GM21825 (cell line): ENCODE measurements around the gene CYP3A5.
"Not testable (repeated sequence)": the region's sequence is repeated elsewhere in the genome, so short reads cannot be mapped to it uniquely, and the experiment has no call there.

ENCODE experiments used
- ATAC-seq: cut with Tn5 transposase; IDR thresholded peaks from one replicate; pipeline ENCODE4 v1.9.1; 2021; ENCODE audit warnings: mild to moderate bottlenecking, moderate library complexity; ENCODE audit not compliant: unreplicated experiment

The CYP3A5 gene

GRCh38 chr7:99685871-99686608 lies 6.2 kb upstream of the CYP3A5 start:
- not testable (repeated sequence) for ATAC-seq

- no peak for ATAC-seq
Measured at GRCh38 chr7:99685129-99685758, 5.4 kb upstream of the CYP3A5 start.

- no peak for ATAC-seq
Measured at GRCh38 chr7:99679032-99679399, 780 bp downstream of the CYP3A5 start.

- no peak for ATAC-seq
Measured at GRCh38 chr7:99677648-99678045, 2.1 kb downstream of the CYP3A5 start.

GRCh38 chr7:99677013-99677647 lies 2.7 kb downstream of the CYP3A5 start:
- ATAC-seq, result no peak

- ATAC-seq, result no peak
Measured at GRCh38 chr7:99674995-99675742, 4.6 kb downstream of the CYP3A5 start.

GRCh38 chr7:99672573-99672972 lies 7.2 kb downstream of the CYP3A5 start:
- no peak for ATAC-seq

- no peak for ATAC-seq
Measured at GRCh38 chr7:99669782-99670181, 10.0 kb downstream of the CYP3A5 start.

- ATAC-seq, result no peak
Measured at GRCh38 chr7:99668541-99668940, 11.3 kb downstream of the CYP3A5 start.

- ATAC-seq, result no peak
Measured at GRCh38 chr7:99667179-99667578, 12.6 kb downstream of the CYP3A5 start.

- no peak for ATAC-seq
Measured at GRCh38 chr7:99666013-99666395, 13.8 kb downstream of the CYP3A5 start.

- ATAC-seq, result no peak
Measured at GRCh38 chr7:99665312-99666012, 14.3 kb downstream of the CYP3A5 start.

- not testable (repeated sequence) for ATAC-seq
Measured at GRCh38 chr7:99657879-99658278, 21.9 kb downstream of the CYP3A5 start.

GRCh38 chr7:99654626-99655025 lies 25.2 kb downstream of the CYP3A5 start:
- ATAC-seq, result not testable (repeated sequence)

- ATAC-seq, result no peak
Measured at GRCh38 chr7:99653754-99654153, 26.0 kb downstream of the CYP3A5 start.

GRCh38 chr7:99653269-99653668 lies 26.5 kb downstream of the CYP3A5 start:
- not testable (repeated sequence) for ATAC-seq

GRCh38 chr7:99652671-99653070 lies 27.1 kb downstream of the CYP3A5 start:
- no peak for ATAC-seq

- ATAC-seq, result no peak
Measured at GRCh38 chr7:99651290-99651689, 28.5 kb downstream of the CYP3A5 start.

- ATAC-seq, result no peak
Measured at GRCh38 chr7:99648843-99649242, 31.0 kb downstream of the CYP3A5 start.

GRCh38 chr7:99645590-99645989 lies 34.2 kb downstream of the CYP3A5 start:
- ATAC-seq, result no peak

GRCh38 chr7:99644431-99644830 lies 35.4 kb downstream of the CYP3A5 start:
- ATAC-seq, result no peak
